Retinal pigment epithelial cell (primary cell): Measurements from ENCODE around the gene ADCY2.

Experiments
- DNase-seq: peaks from one replicate; pipeline ENCODE4 v3.0.0-alpha.2; 2010; ENCODE audit warnings: low read depth
- H3K4me3 ChIP-seq: 2 replicates; pipeline ENCODE4 v1.5.1; 2011; ENCODE audit warnings: mild to moderate bottlenecking, low read length, control low read depth, moderate library complexity
- TF ChIP-seq, protein P1 (sequence below): conservative IDR thresholded peaks from 2 replicates; pipeline ENCODE4 v1.5.1; 2011; ENCODE audit warnings: low read depth, low read length, control low read depth, inconsistent platforms

Gene ADCY2

DNA sequence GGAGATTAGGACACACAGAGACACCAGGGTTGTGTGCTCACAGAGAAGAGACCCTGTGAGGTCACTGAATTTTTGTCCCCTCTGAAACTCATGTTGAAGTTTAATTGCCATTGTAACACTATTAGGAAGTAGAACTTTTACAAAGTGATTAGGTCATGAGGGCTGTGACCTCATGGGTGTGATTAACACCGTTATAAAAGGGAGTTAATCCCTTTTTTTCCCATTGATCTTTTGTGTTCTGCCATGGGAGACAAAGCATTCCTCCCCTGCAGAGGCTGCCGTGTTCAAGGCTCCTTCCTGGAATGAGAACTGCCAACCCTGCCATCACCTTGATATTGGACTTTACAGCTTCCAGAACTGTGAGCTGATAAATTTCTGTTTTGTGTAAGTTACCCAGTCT lies 221.0 kb downstream of the ADCY2 start:
- TF ChIP-seq, protein P1, sequence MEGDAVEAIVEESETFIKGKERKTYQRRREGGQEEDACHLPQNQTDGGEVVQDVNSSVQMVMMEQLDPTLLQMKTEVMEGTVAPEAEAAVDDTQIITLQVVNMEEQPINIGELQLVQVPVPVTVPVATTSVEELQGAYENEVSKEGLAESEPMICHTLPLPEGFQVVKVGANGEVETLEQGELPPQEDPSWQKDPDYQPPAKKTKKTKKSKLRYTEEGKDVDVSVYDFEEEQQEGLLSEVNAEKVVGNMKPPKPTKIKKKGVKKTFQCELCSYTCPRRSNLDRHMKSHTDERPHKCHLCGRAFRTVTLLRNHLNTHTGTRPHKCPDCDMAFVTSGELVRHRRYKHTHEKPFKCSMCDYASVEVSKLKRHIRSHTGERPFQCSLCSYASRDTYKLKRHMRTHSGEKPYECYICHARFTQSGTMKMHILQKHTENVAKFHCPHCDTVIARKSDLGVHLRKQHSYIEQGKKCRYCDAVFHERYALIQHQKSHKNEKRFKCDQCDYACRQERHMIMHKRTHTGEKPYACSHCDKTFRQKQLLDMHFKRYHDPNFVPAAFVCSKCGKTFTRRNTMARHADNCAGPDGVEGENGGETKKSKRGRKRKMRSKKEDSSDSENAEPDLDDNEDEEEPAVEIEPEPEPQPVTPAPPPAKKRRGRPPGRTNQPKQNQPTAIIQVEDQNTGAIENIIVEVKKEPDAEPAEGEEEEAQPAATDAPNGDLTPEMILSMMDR, result no peak
- H3K4me3 ChIP-seq, result no peak overlapping the region
- no peak for DNase-seq

DNA sequence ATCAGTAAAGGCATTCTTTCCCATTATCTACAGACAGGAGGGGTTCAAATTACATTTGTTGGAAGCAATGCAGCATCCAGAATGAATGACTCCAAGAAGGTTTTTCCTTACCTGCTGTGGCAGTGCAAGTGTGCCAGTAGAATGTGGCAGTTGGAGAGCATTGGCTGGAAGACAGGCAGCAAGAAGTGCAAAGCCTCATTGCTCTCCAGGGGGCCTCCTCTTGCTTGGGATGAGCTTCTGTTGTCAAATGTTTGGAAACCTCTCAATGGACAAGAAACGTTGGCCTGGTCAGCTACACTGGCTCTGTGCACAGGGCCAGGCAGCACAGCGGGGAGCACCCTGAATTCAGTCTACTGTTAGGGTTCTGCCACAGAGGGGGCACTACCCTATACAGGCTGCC lies 226.6 kb downstream of the ADCY2 start:
- DNase-seq, result no peak
- TF ChIP-seq, protein P1, result no peak
- H3K4me3 ChIP-seq, result no peak overlapping the region

DNA sequence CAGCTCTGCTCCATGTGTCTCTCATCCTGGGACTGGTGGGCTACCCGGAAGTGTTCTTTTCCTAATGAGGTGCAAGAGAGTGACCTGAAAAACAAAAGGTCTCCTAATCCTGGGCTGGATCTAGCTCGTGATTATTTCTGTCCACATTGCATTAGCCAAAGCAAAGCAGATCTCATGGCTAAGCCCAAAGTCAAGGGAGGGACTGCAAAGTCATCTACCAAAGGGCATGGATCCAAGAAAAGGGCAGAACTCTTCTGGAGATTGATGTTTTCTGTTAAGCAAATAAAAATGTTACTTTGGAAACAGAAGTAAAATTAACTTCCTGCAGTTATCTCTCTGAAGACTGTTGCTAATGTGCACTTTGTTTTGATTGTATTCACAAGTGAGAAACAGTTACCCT lies 229.8 kb downstream of the ADCY2 start:
- TF ChIP-seq, protein P1, result no peak
- no peak for DNase-seq
- no peak overlapping the region for H3K4me3 ChIP-seq

DNA sequence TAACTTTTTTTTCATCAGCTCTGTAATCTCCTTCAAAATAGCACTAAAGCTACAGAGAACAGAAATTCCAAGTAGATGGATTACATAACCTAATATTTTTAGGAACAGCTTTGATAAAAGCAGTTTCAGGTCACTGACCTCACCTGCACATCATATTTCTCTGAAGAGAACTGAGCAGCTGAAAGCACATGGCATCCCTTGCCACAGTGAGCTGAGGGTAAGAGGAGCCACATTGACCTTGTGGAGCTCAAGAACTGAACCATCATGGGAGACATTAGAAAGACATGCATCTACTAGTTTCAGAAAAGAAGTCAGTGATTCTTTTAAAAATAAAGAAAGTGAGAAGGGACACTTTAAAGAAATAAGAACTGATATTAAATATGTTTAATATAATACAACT lies 232.3 kb downstream of the ADCY2 start:
- DNase-seq, result no peak
- H3K4me3 ChIP-seq, result no peak overlapping the region
- TF ChIP-seq, protein P1, result no peak

DNA sequence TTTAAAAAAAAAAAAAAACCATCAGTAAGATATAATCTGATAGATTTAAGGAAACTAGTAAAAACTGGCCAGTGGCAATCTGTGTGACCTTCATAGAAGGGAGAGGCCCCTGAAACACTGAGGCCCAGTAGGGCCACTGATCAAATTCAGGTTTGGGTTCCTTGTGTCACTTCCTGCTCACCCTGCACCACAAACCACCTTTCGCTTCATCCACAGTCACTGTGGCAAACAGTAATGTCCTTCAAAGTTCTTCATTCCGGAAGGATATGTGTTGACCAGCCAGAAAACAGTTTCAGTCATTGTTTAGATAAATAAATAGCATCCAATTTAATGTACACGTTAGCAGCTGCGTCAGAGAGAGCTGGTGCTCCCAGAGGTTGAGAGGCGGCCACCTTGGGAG lies 232.9 kb downstream of the ADCY2 start:
- TF ChIP-seq, protein P1, result no peak
- no peak for DNase-seq
- H3K4me3 ChIP-seq, result no peak overlapping the region

DNA sequence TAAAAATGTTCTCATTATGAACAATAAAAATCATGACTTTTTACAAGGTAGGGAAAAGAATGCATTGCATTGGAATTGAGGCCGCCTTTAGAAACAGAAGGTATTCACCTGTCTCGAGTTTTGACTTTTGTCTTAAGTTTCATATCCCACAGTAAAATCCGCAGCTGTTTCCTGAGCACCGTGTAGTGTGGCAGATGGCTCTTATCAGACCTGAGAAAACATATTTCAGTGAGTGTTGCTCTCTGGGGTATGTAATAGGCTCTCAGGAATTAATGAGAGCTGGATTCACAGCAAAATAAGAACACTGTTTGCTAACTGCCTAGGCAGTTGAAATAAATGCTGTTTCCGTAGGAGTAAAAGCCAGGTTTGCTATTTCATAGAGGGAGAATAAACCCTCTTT lies 233.6 kb downstream of the ADCY2 start:
- TF ChIP-seq, protein P1, result no peak
- DNase-seq, result no peak
- no peak overlapping the region for H3K4me3 ChIP-seq

DNA sequence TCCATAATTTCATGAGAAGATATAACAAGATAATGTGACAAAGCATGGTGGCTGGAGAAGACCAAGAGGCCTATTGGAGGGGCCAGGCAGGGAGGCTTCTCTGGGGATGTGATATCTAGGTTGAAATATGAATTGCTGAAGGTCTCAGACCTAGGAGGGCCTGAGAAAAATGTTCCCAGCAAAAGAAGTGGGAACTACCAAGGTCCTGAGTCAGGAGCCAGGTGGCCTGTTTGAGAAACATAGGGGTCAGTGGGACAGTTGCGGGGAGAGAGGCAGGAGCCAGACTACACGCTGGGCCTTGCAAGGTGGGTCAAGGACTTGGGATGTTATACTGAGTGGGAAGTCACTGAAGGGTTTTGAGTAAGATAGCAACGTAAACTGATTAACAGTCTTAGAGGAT lies 238.9 kb downstream of the ADCY2 start:
- DNase-seq, result no peak
- TF ChIP-seq, protein P1, result no peak
- H3K4me3 ChIP-seq, result no peak overlapping the region
